Islet of Langerhans (tissue), 1 donor: ENCODE data around the gene HOXA3.

Experiments
- FAIRE-seq: peaks from one replicate; lab custom pipeline; 2011; peaks lifted over from hg19 to GRCh38; lab: Jason Lieb, UNC

The HOXA3 gene

DNA sequence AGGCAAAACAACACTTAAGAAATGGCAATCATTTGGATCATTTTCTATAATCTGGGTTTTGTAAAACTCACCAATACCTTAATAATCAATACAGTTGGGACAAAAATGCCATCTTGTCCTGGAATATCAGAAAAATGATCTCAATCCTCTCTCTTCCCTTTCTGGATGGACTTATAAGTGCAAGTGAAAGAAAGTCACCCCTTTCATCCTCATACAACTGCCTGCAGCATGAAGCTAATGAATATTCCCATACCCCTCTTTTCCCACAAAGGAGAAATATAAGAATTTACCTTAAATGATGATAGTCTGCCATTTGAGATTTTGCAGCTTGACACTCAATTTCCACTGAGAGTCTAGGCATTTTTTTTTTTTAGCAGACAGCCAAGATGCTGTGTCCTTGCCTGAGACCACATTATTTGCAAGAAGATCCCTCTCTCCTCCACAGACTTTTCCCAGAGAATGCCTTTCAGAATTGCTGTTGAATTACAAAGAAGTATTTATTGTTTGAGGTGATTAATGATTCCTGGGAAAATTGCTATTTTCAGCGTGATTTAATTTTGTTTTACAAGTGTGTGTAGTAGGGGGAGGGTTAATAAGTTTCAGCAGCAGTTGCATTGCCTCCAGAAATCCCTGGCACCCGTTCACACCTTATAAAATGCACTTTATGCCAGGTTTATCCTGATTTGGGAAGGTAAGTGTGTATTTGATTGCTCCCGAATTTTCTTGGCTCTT, 25.6 kb downstream of the HOXA3 start:
- FAIRE-seq = no peak

DNA sequence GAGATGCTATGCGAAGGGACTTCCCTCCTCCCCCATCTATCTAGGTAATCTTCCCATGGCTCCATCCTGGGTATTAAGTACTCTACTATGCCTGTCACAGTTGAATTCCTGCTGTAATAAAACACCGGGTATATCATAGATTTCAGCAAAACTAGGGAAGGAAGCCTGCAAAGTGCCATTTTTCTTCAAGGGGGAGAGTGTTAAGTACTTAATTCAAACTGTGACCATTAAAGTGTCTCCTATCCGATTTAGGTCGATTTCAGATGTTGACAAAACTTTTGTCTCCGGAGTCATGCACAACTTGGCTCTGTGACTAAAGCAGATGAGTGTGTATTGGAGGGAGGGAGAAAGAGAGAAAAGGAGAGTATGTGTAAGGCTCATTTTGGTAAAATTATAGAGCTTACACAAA, 26.4 kb downstream of the HOXA3 start:
- no peak for FAIRE-seq

DNA sequence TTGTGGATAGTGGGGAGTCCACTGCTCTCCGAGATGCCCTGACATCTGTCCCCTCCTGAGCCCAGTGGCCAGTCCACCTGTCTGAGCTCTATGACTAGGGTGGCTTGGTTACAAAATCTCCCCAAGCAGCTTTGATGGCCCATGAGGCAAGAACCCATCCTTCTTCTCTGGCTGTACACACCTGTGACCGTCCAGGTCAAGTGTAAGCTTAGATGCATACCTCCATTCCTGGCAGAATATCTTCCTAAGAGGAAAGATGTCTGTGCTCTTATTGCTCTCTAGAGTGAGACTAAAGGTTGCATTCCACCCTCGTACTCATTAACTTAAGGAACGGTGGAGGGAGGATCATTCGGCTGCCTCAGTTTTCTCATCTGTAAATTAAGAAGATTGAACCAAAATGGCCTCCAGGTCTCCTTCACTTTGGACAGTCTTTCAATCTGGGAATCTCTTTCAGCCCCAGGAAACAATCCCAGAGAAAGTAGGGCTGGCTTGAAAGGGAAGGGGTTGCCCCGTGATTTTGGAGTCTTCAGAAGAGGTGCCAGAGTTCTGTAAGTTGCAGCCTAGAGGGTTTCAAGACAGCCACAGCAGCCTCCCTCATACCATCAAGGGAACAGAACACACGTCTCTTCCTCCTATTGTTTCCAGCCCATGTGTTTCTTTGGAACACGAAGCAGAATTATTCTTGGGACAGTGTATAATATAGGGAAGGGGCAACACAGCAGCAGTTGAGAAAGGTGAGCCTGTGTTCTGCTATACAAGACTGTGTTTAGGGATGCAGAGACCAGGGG, 27.3 kb downstream of the HOXA3 start:
- FAIRE-seq = no peak

DNA sequence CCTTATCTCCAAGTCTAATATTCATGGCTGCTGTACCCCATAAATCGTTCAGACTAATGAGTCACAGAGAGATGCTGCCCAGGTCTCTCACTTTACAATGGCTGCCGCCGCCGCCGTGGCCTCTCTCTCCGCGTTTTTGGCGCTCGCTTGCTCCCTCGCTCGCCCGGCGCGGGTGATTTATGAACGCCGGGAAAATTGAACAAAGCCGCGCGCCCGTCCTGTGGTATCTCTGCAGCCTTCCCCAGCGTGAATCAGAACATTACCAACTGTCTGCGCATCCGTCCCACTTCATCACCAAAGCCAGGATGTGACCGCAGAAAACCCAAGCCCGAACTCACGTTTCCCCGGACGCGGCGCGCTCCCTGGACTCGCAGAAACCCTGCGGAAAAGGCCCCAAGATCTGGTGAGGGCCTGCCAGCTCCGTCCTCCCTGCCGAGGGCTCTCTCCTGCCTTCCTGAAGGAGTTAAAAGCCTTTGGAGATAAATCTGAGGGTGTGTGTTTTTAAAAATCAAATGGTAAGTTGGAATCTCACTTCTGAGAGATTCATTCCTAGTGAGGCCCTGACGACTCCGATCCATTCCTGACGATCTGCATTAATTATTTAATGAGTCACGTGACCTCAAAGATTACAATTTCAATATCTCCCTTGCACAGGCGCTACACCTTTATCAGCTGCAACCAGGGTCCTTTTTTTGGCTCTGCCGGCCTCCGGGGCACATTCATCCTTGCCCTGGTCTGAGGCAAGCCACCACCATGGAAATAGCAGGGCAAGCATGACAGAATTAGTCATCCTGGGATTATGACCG, 28.1 kb downstream of the HOXA3 start:
- no peak for FAIRE-seq

DNA sequence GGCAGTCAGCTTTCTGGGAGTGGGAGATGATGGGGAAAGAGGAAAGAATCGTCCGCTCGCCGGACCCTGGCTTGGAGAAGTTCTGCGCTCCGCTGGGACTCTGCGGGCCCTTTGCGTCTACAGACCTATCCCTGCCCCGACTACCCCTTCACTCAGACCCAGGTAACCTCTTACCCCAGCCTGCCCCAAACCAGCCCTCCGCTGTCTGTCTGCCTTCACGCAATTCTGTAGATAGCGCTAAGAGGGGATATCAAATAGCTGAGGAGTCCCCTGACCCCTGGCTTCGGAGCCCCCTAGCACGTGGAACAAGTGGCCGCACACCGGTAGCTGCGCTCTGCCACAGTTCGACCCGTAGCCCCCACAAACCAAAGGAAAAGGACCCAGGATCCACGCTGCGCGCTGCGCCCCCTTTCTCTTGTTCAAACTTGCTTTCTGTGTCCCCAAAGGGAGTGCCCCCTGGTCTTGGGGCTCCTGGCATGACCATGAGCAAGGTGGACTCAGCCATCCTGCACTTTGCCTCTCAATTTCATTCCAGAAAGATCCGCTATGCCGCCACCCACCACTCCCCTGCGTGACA, 28.8 kb downstream of the HOXA3 start:
- FAIRE-seq = no peak

DNA sequence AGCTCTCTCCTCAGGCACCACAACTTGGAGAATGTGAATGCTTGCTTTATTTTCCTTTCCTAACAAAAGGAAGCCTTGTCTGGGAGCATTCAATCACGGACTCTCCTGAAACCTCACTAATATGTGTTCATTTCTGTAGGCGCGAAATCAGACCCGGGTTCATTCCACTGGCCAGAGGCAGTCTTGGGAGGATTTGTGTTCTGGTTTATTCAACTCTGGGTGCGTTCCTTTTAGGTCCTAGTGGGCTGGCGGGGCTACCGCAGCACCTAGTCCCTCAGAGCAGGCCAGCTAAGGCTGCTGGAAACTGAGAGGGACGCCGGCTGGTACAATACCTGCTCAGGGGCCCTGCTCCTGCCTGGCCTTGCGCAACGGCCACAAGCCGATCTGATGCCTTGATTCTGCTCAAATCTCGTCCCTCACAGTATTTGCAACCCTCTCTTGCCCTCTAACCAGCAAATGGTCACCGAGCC, 29.3 kb downstream of the HOXA3 start:
- FAIRE-seq = no peak

DNA sequence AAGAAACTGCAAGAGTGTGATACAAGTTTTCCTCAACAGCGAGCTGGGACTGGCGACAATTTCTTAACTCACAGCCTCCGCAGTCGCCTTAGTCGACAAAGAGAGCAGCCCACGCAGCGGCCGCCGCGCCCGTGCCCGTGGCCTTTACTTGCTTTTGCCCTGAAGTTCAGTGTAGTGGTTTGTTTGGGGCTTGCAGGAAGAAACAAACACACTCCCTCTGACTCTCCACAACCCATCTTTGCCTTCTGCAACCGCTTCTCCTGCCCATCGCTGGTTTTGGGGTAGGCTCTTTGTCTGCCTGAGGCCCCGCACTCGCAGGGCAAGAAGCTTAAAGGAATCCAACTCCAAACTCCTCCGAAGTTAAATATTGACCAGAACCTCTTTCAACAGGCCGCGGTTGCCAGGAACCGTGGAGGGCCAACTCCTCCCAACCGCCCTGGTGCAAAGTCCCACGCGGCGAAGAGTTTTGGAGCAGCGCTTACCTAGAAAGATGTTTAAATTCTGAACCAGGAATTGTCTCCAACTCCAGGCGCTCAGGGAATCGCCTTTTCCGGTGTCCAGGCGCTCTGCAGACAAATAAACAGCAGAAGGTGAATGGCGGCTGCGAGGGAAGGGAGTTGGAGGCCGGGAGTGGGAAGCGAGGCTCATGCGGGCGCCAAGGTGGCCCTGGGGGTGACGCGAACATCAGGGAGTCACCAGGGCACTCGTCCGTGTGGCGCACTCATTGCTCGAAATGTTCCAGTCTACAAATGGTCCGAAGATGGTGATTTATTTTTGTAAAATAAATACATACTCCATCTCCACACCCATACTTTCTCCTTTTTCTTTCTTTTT, 30.1 kb downstream of the HOXA3 start:
- FAIRE-seq = no peak

DNA sequence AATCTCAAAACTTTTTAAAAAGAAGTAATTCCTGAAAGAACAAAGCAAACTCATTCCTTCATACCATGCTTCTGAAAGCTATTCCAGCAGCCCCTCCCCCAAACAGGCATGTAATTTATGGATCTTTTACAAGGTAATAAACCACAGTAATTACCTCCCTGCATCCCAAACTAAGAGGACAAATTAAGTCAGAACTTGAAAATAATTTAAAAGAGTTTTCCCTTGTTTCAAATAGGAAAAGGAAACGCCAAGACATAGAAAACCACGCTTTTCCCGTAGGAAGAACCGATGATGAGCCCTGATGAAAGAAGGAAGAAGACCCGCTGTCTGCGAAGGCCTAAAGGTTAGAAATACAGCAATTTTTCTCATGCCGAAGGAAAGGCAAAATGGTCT, 30.7 kb downstream of the HOXA3 start:
- no peak for FAIRE-seq

DNA sequence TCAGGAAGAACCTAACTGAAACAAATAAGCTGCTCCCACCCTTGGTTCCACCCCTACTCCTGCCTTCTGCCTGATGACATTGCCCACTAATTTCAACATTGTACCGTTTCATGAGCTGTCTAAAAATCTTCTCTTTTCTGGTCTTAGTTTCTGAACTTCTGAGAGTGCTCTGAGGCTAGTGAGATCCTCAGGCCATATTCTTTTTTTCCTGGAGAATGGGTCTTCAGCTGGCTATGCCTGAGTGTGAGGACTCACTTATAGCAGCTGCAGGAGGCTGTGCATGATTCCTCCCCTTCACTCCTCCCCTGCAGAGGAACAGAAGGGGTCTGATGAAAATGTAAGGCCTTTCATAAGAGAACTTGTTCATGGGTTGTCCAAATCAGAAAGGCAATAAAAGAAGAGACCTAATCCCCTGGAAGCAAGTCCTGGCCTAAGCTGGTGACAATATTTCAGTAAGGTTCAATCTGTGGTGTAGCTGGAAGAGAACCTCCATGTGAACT, 32.9 kb downstream of the HOXA3 start:
- no peak for FAIRE-seq

DNA sequence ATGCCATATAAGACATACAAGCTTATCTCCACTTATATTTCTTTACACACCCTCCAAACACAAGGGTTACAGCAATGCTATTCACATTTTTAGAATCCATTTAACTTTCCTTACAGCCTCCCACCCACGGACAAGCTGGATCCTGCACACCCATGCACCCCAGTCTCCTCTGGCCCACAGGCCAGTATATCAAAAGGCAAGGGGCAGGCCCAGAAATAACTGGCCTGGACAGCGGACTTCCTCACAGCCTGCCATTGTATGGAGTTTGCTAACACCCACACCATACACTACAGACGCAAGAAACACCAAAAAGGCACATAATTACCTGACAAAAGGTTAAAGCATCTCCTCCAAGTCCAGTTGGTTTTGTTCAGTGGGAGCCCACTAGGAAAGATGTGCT, 33.8 kb downstream of the HOXA3 start:
- FAIRE-seq = no peak

DNA sequence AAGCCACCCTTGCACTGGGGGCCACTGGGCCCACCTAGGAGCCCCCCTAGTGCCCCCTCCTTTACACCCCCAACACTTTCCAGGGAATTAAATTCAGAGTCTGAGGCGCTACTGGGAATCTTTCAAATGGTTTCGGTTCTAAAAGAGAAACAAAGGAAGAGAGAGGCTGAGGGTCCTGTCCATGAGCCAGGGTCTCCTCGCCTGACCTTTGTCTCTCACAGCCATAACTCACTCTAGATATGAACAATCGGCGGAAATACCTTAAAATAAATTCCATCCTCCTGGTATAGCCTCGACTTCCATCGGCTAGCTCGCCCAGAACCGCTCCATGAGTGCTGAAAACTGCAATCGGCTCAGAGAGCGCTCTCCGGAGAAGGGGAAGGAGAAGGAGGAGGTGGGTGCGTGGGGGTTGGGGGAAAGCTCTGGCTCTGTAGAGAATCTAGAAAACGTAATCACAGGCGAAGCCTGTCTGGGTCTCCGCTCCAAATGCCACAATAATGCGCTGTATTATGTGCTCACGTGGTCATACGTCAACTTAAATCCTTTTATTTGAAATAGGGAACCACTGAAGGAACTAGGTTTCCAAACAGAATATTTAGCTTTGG, 34.4 kb downstream of the HOXA3 start:
- no peak for FAIRE-seq

DNA sequence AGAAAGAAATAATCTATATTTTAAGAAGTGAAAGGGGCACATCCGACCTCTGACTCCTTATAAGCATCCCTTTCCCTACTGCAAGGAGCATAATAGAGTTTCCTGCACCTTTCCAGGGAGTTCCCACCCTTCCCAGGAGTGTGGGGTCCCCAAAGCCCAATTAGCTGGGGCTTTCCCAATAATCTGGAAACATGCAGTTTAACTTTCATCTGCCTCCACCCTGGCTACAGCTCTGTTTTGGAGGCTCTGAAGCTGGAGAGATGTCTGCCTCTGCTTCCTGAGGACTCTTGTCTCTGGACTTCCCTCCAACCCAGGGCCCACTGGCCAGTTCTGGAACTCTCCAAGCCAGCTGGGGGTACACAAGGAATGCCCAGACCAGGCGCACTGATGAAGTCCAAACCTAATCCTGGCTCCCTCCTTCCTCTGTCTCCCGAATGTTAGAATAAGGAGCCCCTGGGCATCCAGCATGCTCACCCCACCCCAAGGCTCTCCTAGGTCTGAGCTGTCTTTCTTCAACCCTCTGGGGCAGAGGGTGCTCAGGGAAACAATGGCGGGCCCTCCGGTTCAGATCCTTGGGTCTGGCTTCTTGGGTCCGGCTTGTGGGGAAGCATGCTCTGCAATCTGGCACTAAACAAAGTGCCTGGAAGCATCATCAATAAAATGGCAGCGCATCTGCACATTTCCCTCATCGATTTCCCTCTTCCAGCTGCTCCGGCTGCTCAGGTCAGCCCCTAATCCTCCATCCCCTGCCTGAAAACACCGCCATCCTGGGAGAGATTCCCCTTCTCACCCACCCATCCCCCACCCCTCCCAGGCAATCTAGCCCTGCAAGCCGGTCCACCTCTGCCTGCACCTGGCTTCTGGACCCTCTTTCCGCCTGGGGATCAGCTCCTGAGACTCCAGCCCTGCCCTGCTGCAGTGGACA, 35.2 kb downstream of the HOXA3 start:
- FAIRE-seq = no peak

DNA sequence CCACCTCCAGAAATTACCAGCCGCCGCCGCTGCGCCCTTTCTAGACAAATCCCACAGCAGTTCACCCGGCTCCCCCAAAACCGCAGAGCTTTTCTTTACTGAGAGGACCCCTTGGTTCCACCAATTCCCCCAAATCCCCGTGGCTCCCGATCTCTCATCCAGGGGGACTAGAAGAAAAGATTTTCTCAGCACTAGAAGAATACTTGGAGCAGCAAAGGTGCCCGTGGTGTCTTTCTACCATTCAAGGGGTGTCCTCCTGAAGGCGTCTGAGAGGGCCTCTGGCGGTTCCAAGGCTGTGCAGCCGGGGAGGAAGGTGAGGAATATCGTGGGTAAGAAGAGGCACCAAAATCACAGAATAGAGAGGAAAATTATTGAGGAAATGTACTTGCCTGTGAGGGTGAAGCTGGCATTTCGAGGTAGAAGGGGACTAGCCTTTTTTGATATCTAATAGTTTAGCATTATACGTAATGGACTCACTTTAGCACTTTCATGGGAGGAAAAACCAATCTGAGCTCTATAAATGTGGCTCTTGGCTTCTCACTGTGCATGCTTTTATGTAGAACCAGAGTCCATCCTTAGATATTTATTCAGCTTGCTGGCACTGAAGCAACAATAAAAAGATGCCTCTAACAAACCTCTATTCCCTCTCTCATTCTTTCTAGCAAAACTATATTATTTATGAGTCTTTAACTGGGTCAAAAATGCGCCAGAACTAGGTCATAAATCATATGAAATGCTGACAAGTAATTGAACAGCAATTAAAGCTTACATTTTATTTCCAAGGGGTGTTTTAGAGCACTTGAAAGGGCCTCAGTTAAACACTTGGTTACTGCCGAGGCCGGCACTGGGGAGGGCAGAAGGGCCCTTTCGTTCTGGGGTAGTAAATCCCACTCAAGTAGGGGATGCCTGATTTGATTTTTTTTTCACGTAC, 36.1 kb downstream of the HOXA3 start:
- FAIRE-seq = no peak

DNA sequence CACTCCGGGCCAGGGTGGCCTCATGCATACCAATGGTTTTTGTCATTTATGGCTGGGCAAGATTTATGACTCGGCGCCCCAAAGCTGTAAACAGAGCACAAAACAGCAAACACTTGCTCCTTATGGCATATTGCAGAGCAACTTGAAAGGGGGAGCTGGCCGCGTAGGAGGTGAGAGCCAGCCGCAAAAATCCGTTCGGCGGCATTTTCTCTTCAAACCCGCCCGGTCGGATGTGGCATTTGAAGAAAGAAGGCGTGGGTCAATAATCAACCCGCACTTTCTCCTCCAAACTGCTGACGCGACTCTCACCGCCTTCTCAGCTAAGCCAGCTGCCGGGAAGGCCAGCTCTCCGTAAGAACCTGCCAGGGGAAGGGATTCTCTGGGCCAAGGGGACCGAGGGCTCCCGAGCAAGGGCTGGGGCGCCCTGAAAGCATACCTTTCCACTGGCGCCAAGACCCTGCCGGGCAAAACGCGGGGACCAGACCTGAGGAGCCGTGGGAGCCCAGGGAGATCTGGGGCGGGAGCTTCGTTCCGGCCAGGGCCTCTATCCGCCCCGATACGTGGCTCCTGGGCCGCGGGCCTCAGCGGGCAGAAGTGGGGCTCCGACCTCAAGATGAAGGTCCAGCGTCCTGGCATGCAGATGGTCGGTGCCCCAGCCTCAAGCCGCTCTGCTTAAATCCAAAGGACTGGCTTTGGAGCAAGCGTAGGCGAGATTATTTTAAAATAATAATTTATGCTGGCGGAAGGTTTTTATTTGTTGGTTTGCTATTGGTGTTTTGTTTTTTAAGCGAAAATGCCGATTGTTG, 37.0 kb downstream of the HOXA3 start:
- no peak for FAIRE-seq

DNA sequence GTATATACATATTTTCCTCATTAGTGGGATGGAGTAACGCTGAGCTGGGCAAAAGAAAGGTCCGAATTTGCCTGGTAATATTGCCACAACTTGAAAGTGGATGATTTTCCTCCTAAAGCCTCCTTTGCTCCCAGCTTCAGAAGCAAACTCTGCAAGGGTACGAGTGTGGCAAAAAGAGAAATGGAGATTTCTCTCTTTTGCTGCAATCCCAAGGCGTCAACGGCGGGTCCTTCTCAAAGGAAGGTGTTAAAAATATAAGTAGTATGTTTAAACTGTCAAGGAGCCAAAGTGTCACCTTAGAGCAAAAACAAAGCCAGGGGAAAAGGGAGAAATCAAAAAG, 37.5 kb downstream of the HOXA3 start:
- no peak for FAIRE-seq

DNA sequence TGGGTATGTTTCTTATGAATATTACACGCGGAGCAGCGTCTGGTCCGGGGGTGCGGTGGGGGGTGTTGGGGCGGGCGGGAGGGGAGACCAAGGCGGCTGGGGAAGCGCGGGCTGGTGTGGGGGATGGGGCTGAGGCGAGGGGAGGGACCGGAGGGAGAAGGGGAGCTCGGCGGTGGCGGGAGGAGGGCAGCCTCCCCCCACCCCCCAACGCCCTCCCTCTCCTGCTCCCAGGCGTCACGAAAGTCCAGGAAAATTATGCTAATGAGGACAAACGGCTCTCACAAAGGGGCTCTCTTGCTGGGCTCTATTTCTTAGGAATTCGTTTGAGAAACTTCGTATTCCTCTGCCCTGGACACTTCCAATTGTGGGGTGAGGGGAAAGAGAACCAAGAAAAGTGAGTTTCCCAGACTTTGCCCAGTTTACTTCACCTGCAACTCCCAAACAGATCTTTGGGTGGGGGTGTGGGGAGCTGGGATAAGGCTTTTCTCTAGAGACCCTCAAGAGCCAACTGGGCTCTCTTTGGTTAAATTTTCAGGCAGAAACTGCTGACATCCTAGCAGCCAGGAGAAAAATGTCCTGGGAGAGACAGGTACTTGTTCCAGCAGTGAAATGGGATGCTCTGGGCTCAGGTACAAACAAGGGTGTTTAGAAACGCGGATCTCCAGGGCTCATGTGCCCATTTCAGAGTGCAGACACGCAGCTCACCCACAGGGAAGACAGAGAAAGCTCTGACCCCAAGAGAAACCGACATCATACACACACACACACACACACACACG, 38.2 kb downstream of the HOXA3 start:
- no peak for FAIRE-seq
